Testis (tissue), 3 donors: ENCODE measurements around the gene DYRK3. TPM values are rescaled to one million over a fixed set of nuclear protein-coding genes. Genes with fewer than 3 reads are reported as not detected.

Source experiments
- DNase-seq: peaks from one replicate; pipeline ENCODE4 v3.0.0-alpha.2; 2019
- H3K27ac ChIP-seq, 2 donors: fragments of 200-600 bp; sonication (generic); one replicate each; pipeline ENCODE4 v1.5.1; 2019
- H3K27me3 ChIP-seq: fragments of 200-600 bp; sonication (generic); one replicate; pipeline ENCODE4 v1.5.1; 2019
- H3K36me3 ChIP-seq: fragments of 200-600 bp; sonication (generic); one replicate; pipeline ENCODE4 v1.5.1; 2017; ENCODE audit warnings: low read depth; ENCODE audit errors: missing control alignments
- H3K4me1 ChIP-seq: fragments of 200-600 bp; sonication (generic); one replicate; pipeline ENCODE4 v1.5.1; 2019
- H3K4me3 ChIP-seq, 2 donors: fragments of 200-600 bp; sonication (generic); one replicate each; pipeline ENCODE4 v1.5.1; 2017 to 2019
- H3K9me3 ChIP-seq: fragments of 200-600 bp; sonication (generic); one replicate; pipeline ENCODE4 v1.5.1; 2017
- POLR2A ChIP-seq: fragments of 450-650 bp; IDR thresholded peaks from one replicate; pipeline ENCODE4 v1.6.1; 2017; ENCODE audit warnings: antibody characterized with exemption, mild to moderate bottlenecking, moderate library complexity
- whole genome bisulfite sequencing, 2 donors: methylation state at CpG; one replicate each; pipeline ENCODE4 v1.1.5; 2018; 5-methylcytosine and 5-hydroxymethylcytosine counted together
- intact Hi-C: fragments of 100-400 bp; cut with DNase I; formaldehyde crosslinking; loops from one replicate; pipeline ENCODE4 v1.15.1; 2023; ENCODE audit warnings: low total_unique reads
- polyA plus RNA-seq: library from polyadenylated mRNA; stranded (reverse); fragments of 350-450 nt; fragmentation: Illumina TruSeq; extraction: RNeasy Lipid Tissue Mini Kit (QIAGEN cat#74804); gene quantifications from one replicate; pipeline ENCODE4 v1.2.3, GENCODE V29; 2014; ENCODE audit warnings: low read depth, low replicate concordance; ENCODE audit not compliant: insufficient read depth
- total RNA-seq, 2 donors: library from RNA; depleted of rRNA; stranded (reverse); fragments of >200 nt; gene quantifications; one replicate each; pipeline ENCODE4 v1.2.3, GENCODE V29; 2016
- TF ChIP-seq, protein P1 (sequence below), 3 experiments: fragments of 450-650 bp in 2 of 3; fragments of 200-600 bp in 1 of 3; sonication (generic) in 1 of 3; IDR thresholded peaks; one replicate each; pipeline ENCODE4 v1.5.1; 2016 to 2019; ENCODE audit warnings: antibody characterized with exemption in 3 of 3, mild to moderate bottlenecking in 2 of 3, moderate library complexity in 1 of 3

The DYRK3 gene
- total and polyA plus RNA-seq, 3 donors from 2014 or later = 36.4 to 143 (median 40.6) TPM

DNA sequence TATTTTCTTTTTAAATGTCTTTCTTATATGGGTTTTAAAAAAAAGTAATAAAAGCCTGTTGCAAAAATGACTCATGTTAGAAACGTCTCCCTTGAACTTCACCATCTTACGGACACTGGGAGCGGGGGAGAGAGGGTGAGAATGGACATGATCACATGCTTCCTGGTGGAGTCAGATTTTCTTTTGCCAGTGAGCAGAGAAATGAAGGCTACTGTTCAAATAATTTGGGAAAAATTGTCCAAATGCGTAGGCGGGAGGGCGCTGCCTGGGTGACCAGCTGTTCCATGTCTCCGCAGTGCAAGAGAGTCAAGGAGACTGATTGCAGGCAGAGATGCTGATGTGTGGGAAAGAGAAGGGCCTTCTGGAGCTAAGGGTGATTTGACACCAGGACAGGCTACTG is 46.1 kb upstream of the DYRK3 start:
- WGBS, 2 donors = 55 to 71% methylated on average over 7 of the region's 7 CpGs
- no peaks in the 10 kb centered on the region for H3K36me3 ChIP-seq
- TF ChIP-seq, protein P1, sequence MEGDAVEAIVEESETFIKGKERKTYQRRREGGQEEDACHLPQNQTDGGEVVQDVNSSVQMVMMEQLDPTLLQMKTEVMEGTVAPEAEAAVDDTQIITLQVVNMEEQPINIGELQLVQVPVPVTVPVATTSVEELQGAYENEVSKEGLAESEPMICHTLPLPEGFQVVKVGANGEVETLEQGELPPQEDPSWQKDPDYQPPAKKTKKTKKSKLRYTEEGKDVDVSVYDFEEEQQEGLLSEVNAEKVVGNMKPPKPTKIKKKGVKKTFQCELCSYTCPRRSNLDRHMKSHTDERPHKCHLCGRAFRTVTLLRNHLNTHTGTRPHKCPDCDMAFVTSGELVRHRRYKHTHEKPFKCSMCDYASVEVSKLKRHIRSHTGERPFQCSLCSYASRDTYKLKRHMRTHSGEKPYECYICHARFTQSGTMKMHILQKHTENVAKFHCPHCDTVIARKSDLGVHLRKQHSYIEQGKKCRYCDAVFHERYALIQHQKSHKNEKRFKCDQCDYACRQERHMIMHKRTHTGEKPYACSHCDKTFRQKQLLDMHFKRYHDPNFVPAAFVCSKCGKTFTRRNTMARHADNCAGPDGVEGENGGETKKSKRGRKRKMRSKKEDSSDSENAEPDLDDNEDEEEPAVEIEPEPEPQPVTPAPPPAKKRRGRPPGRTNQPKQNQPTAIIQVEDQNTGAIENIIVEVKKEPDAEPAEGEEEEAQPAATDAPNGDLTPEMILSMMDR (IDR thresholded peaks at IDR 0.05) = no peak
- no peak for TF ChIP-seq POLR2A

DNA sequence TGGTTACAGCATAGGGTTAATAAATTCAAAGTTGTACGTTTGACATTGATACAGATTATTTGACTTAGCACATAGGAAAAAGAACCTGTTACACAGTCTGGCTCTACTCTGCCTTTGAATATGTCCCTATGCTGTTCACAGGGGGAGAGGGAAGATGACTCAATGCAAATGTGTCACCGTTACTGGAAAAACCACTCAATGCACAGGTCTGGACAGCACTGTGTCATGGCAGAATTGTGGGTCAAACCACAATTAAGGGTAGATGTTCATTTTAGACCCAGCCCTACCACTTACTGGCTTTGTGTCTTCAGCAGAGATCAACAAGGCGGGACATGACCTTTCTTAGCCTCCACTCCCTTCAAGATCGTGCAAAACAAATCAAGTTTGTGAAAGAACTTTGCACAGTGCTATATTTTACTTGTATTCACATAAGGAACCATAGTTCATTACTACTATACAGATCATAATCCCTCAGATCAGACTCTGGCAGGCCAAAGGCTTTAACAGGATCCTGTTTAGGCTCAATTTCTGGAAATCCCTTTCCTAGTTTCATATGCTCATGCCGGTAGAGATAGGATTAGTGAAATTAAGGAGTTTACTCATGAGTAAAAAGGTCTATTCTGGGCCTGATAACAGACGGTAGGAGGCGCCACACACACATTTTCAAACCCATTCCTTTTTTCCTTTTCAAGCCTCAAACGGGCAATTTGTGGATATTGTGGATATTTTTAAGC is 45.1 kb upstream of the DYRK3 start:
- intact Hi-C loops = no loop called here
- H3K36me3 ChIP-seq = no peaks in the 10 kb centered on the region

More for the DNA sequence above, 46.1 kb upstream of the DYRK3 start:
- H3K4me1 ChIP-seq = no peaks in the 10 kb centered on the region
- H3K27ac ChIP-seq = no peak overlapping the region
- intact Hi-C loops = loop anchor here (10.0 kb wide), 1 partner anchor 94 kb away; no protein-coding TSS in a partner anchor
- no peak overlapping the region for H3K4me3 ChIP-seq
- no peaks in the 10 kb centered on the region for H3K9me3 ChIP-seq
- H3K27me3 ChIP-seq = no peaks in the 10 kb centered on the region
- DNase-seq = no peak

DNA sequence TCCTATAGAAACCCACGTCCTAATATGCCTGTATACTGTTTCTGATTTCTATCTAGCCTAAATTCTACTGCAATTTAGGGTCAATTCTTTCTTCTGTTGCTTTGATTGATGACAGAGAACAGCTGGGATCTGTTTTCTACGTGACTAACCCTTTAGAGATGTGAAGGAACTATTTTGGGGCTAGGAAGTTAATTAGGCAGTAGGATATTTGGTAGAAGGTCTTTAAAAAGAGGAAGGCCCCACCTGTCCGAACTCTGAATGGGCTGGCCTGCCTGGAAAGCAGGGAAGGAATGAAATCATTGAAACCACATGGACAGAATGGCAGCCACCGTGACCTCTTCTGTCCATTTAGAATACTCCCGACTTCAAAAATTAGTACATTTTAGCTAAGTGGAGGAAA is 44.1 kb upstream of the DYRK3 start:
- Histone ChIP-seq H3K27me3 (no peaks in the 10 kb centered on the region), H3K9me3 (no peaks in the 10 kb centered on the region), H3K4me1 (no peaks in the 10 kb centered on the region), H3K4me3 (no peak overlapping the region), H3K27ac (no peak overlapping the region), H3K36me3 (no peaks in the 10 kb centered on the region)
- intact Hi-C loops = no loop called here
- 81 to 84% methylated on average over 5 of the region's 5 CpGs for WGBS, 2 donors
- no peak for TF ChIP-seq POLR2A
- TF ChIP-seq, protein P1 (IDR thresholded peaks at IDR 0.05) = no peak
- DNase-seq = no peak

More for the DNA sequence above, 45.1 kb upstream of the DYRK3 start:
- DNase-seq = peak; percentile 45
- Histone ChIP-seq H3K4me1 (no peaks in the 10 kb centered on the region), H3K9me3 (no peaks in the 10 kb centered on the region), H3K27me3 (no peaks in the 10 kb centered on the region), H3K4me3 (no peak overlapping the region), H3K27ac (no peak overlapping the region)
- 61 to 63% methylated on average over 8 of the region's 8 CpGs for WGBS, 2 donors
- no peak for TF ChIP-seq POLR2A
- TF ChIP-seq, protein P1 (IDR thresholded peaks at IDR 0.05) = peak in 2 of 3 experiments; percentile 18 to 27

DNA sequence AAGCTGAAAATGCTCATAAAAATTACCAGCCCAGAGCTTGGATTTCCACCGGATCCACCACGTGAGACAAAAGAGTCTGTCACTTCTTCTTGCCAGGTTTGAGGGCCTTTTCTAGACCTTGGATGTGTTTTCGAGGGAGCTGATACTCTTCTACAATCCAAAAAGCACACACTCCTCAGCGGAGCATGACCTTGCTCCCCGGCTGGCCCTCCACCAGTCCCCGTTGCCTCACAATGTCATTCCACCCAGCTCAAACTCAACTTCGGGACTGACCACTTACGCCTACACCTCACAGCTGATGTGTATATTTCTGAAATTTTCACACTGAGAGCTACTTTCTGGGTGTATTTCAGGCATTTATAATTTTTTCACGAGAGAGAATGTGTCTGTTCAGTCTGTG is 43.6 kb upstream of the DYRK3 start:
- intact Hi-C loops = no loop called here
- H3K27ac ChIP-seq = no peak overlapping the region
- 56 to 81% methylated on average over 9 of the region's 9 CpGs for WGBS, 2 donors
- H3K27me3 ChIP-seq = no peaks in the 10 kb centered on the region
- no peak for DNase-seq
- TF ChIP-seq, protein P1 (IDR thresholded peaks at IDR 0.05) = no peak
- no peak for TF ChIP-seq POLR2A
- no peaks in the 10 kb centered on the region for H3K4me1 ChIP-seq
- no peaks in the 10 kb centered on the region for H3K36me3 ChIP-seq
- no peaks in the 10 kb centered on the region for H3K9me3 ChIP-seq
- no peak overlapping the region for H3K4me3 ChIP-seq
